HG02884 (cell line): ENCODE data around the gene NUP205.
"Not testable (repeated sequence)": the region's sequence is repeated elsewhere in the genome, so short reads cannot be mapped to it uniquely, and the experiment has no call there.

Experiments used
- ATAC-seq: cut with Tn5 transposase; IDR thresholded peaks from one replicate; pipeline ENCODE4 v1.9.1; 2021; ENCODE audit warnings: mild to moderate bottlenecking, moderate library complexity; ENCODE audit not compliant: unreplicated experiment

The NUP205 gene

DNA sequence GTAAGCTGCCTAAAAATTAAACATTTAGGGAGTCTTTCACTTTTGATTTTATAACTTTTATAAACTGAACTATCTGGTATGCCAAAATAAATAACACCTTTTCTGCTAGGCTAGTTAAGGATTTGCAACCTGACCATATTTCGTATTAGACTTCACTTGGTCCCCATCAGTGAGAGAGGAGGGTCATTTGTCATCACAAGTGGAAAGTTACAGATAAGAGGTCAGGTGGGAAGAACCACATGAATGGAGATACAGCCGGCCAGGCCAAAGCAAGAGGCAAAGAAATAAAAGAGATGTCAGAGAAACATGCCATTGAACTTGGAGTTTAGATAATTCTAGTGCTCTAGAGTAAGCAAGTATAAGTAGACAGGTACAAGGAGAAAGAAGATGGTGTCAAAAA is 60.1 kb downstream of the NUP205 start:
- ATAC-seq = no peak

- no peak for ATAC-seq
Observed at GRCh38 chr7:135618510-135618909, 60.8 kb downstream of the NUP205 start.

GRCh38 chr7:135620447-135620846 is 62.7 kb downstream of the NUP205 start:
- ATAC-seq = no peak

DNA sequence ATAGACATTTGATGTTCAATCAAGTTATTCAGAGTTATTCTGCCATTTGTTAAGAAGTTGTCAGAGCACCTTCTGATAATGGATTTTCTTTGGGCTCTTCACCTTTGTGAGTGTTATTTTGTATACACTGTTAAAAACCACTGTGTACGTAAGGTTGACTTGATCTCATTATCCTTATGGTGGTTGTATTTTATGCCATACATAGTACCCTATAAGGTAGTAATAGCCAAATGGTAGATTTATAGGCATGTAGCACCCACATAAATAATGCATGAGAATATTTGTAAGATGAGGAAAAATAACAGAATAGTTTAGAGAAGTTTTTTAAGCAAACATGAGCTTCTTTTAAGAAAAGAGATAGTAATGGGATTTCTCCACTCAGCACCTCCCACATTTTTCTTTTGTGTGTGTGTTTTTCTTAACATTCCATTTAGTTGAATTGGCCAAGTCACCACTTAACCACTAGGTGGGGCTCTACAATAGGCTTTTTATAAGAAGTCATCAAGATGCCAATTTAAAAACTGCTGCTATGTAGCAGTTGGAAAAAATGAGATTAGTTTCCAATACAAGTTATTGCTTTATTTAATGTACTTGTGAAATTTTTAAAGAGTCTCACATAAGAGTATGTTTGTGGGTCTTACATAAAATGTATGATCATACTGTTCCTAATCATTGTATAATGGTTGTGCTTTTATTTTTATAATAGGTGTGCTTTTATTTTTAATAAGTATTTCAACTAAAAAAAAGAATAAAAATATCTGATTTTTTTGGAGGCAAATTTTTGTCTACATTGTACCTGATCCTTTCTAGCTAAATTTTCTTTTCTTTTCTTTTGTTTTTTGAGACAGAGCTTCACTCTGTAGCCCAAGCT is 63.5 kb downstream of the NUP205 start:
- no peak for ATAC-seq

DNA sequence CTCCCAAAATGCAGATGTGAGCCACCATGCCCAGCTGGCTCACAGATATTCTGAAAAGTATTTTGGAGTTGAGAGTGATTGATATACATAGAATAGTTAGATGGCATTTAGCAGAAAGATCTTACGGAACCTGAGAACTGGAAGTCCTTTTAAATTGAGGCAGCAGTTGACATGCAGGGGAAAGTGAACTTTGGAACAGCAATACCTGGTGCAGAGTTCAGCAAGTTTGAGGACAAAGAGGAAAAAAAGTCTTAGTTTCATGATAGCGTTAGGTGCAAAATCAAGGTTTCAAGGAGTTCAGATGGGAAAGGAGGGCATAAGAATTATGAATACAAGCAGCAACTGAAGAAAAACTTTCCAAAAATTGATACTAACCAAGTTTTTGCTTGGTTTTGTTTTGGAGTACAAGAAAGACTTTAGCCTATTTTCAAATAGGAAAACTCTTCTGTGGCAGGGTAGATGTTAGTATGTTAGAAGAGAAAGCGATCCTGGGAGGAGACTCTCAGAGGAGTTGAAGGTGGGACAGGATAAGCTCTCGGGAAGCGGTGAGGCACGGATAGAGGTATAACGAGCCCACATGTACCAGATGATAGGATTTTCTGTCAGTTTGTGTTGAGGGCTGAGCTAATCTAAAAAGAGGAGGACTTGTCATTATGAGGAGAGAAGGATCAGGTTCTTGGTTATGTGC is 76.6 kb downstream of the NUP205 start:
- ATAC-seq = no peak

GRCh38 chr7:135639690-135640089 is 82.0 kb downstream of the NUP205 start:
- not testable (repeated sequence) for ATAC-seq

- no peak for ATAC-seq
Observed at GRCh38 chr7:135644154-135644553, 86.4 kb downstream of the NUP205 start.

DNA sequence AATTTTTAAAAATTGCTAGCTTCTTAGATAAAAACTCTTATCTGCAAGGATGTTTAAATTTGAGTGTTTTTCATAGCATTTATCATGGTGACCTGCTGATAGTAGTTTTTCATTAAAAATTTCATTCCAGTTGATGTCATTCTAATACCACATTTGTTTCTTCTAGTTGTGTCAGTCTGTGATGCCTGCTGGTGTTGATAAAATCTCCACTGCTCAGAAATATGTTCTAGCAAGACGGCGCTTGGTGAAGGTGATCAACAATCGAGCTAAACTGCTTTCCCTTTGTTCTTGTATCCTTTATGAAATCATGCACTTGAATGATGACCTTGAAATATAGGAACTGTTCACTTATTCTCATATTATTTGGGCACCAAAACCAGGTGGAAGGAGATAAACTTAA is 87.0 kb downstream of the NUP205 start:
- no peak for ATAC-seq

DNA sequence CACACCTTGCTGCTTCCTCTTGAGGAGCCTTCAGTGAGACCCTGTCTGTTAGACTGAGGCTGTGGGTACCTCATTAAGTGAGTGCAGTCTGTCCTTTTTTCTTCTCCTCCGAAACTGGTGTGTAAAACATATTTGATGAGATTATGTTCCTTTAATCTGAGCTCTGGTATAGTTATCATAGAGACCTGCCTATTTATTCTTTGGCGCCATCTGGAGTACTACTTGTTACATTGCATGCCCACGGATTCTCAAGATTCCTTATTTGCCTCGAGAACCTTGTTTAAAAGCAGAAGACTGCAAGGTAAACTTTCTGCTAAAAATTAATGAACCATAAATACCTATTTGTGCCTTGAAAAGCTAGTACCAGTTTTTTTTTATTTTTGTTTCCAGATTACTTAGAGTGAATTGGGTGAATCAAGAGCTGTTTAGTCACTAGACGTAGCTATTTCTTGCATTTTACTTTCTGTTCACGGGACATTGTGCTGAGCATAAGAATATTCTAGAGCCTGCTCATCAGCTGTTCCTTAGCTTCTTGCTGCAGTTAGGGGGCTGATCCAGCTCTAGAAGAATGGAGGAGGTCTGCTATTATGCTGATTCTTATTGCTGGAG is 87.7 kb downstream of the NUP205 start:
- ATAC-seq = no peak

DNA sequence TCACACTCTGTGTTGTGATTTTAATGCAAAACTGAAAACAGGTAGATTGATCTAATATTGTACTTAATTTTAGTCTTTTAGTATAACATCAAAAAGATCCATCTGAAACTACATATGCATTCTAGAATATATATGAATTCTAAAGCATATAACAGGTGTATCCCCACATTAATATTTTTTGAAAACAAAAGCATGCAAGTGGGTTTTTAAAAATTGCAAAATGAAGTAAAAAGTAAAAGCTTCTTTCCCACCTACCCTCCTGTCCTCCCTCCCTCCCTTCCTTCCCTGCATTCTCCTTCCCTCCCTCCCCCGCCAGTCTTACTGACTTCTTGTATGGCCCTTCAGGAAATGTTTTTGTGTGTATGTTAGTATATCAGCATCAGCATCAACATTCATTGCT is 90.0 kb downstream of the NUP205 start:
- ATAC-seq = no peak

DNA sequence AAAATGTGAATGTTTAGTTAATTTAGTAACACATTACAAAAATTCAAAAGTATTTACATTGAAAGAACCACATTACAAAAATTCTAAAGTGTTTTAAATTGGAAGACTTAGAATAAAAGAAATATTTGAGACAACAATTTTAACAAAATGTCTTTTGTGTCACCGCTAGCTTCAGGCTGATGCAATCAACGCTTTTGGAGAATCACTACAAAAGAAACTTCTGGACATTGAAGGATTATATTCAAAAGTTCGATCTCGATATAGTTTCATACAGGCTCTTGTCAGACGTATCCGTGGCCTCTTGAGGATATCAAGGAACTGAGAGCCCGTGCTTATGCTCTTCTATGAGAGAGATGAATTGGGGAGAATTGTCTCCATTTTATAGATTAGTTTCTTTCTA is 90.5 kb downstream of the NUP205 start:
- no peak for ATAC-seq

- ATAC-seq = no peak
Observed at GRCh38 chr7:135650831-135651573, 93.3 kb downstream of the NUP205 start.

- ATAC-seq = no peak
Observed at GRCh38 chr7:135653340-135654080, 95.8 kb downstream of the NUP205 start.

- no peak for ATAC-seq
Observed at GRCh38 chr7:135658564-135658963, 100.8 kb downstream of the NUP205 start.

DNA sequence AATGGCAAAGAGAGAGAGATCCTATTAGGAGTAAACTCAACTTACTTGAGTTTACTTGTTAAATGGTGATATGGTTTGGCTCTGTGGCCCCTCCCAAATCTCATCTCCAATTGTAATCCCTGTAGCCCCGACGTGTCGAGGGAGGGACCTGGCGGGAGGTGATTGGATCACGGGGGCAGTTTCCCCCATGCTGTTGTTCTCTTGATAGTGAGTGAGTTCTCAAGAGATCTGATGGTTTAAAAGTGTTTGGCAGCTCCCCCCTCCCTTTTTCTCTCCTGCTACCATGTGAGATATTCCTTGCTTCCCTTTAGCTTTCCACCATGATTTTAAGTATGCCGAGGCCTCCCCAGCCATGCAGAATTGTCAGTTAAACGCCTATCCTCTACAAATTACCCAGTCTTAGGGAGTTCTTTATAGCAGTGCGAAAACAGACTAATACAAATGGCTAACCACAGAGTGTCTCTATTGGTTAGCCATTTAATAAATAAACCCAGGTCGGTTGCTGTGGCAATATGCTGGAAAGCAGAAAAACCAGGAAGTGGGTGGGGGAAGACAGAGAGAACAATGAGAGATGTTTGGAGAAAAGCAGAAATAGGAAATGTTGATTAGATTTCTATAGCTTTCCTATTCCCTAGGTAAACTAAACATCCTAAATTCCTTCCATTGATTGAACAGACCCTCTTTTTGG is 101.6 kb downstream of the NUP205 start:
- ATAC-seq = no peak

GRCh38 chr7:135661311-135662122 is 103.8 kb downstream of the NUP205 start:
- ATAC-seq = no peak

DNA sequence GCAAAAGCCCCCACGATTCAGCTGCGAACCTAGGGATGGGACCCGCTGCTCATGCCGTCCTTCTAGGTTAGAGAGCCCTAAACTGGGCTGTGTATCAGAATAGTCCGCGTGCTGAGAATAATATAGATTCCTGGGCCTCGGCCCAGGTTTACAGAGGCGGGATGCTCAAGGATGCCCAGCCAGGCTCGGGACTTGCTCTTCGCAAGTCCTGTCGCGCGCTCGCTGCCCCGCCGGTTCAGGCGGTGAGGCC is 104.3 kb downstream of the NUP205 start:
- no peak for ATAC-seq

- peak; percentile 85 for ATAC-seq
Observed at GRCh38 chr7:135662373-135663114, 104.8 kb downstream of the NUP205 start, which contains the start of gene STMP1. Gene STMP1 (plus strand): TSS chr7:135662514.
